Mammary epithelial cell (primary cell): Measurements from ENCODE around the gene SS18.

Experiments
- CTCF ChIP-seq, 2 donors: IDR thresholded peaks in 1 of 2; conservative IDR thresholded peaks in 1 of 2; 2 replicates each; pipeline ENCODE4 v1.5.1; 2011 to 2012; ENCODE audit warnings: inconsistent platforms in 2 of 2, low read length in 2 of 2, mild to moderate bottlenecking in 2 of 2, control low read depth in 1 of 2, low read depth in 1 of 2; ENCODE audit not compliant: insufficient read depth in 1 of 2; ENCODE audit errors: extremely low read depth in 1 of 2
- EZH2 ChIP-seq: IDR thresholded peaks from 2 replicates; pipeline ENCODE4 v1.6.1; 2012; ENCODE audit warnings: low read length, inconsistent platforms, borderline replicate concordance

- no peak for TF ChIP-seq CTCF (conservative IDR thresholded peaks at IDR 0.05 in 1 of 2, IDR thresholded peaks at IDR 0.05 in 1 of 2; ENCODE audit: extremely low read depth in 1 of 2, insufficient read depth in 1 of 2, low read depth in 1 of 2, low read length in 2 of 2)
- no peak for TF ChIP-seq EZH2
Measured at GRCh38 chr18:26121476-26121875, 31.1 kb upstream of the SS18 start.
